Esophagus (tissue), 2 donors: ENCODE results near the gene CCDC122. TPM values are rescaled to one million over a fixed set of nuclear protein-coding genes. Genes with fewer than 3 reads are reported as not detected.
A peak's percentile ranks its signal among the peaks of the same experiment; 100 is the strongest.

Experiments used
- H3K27ac ChIP-seq, 2 donors: one replicate each; pipeline ENCODE4 v1.5.1; 2013; ENCODE audit warnings: low read depth in 2 of 2, mild to moderate bottlenecking in 2 of 2, inconsistent platforms in 1 of 2, low read length in 1 of 2, moderate library complexity in 1 of 2
- H3K27me3 ChIP-seq, 2 donors: one replicate each; pipeline ENCODE4 v1.6.1; 2013; ENCODE audit warnings: low read length in 2 of 2, control low read depth in 1 of 2, mild to moderate bottlenecking in 1 of 2; ENCODE audit not compliant: insufficient read depth in 2 of 2, control insufficient read depth in 1 of 2
- H3K36me3 ChIP-seq, 2 donors: one replicate each; pipeline ENCODE4 v1.6.1; 2013; ENCODE audit warnings: low read length in 1 of 2; ENCODE audit not compliant: control insufficient read depth in 2 of 2, insufficient read depth in 2 of 2
- H3K4me1 ChIP-seq, 2 donors: one replicate each; pipeline ENCODE4 v1.6.1; 2013; ENCODE audit warnings: low read length in 1 of 2; ENCODE audit not compliant: control insufficient read depth in 2 of 2, insufficient read depth in 2 of 2
- H3K4me3 ChIP-seq, 2 donors: one replicate each; pipeline ENCODE4 v1.5.1; 2013; ENCODE audit warnings: low read length in 2 of 2, mild to moderate bottlenecking in 2 of 2, low read depth in 1 of 2, moderate library complexity in 1 of 2
- H3K9me3 ChIP-seq, 2 donors: one replicate each; pipeline ENCODE4 v1.6.1; 2013; ENCODE audit warnings: mild to moderate bottlenecking in 2 of 2, low read depth in 1 of 2, low read length in 1 of 2, moderate library complexity in 1 of 2; ENCODE audit not compliant: control insufficient read depth in 2 of 2, insufficient read depth in 1 of 2
- WGBS, 2 donors: extraction: QIAGEN DNeasy Blood & Tissue Kit; methylation state at CpG; one replicate each; pipeline ENCODE4 v1.1.7; 2013; 5-methylcytosine and 5-hydroxymethylcytosine counted together
- polyA plus RNA-seq, 2 donors: library from polyadenylated mRNA; stranded (reverse); fragments of 200-250 nt; gene quantifications; one replicate each; pipeline ENCODE4 v1.2.3, GENCODE V29; 2013
- donor health status: healthy with polysubstance abuse.
- donor health status: Bipolar disorder and iron deficiency.

CCDC122 gene
- polyA plus RNA-seq, 2 donors, result 2.3 to 4.0 TPM

DNA sequence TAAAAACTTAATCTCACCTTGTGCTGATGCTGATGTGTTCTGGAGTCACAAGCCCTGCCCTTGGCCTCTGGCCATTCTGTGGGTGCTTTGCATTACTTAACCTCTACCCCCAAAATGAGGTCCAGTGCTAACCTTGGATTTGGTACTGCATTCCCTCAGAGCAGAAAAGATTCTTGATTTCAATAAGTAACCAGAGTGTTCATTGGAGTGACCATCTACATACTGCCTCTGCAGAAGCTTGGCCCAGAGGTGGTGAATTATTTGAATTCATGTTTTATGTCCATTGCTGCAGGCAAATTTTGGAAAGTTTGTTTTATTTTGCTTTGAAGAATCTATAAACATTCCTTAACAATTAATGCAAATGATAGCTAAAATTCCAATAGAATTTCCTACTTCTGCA lies 85.1 kb downstream of the CCDC122 start:
- Histone ChIP-seq H3K27me3 (no peaks in the 10 kb centered on the region), H3K9me3 (no peaks in the 10 kb centered on the region), H3K36me3 (no peaks in the 10 kb centered on the region), H3K4me1 (no peaks in the 10 kb centered on the region), H3K4me3 (no peak overlapping the region), H3K27ac (no peak overlapping the region)

DNA sequence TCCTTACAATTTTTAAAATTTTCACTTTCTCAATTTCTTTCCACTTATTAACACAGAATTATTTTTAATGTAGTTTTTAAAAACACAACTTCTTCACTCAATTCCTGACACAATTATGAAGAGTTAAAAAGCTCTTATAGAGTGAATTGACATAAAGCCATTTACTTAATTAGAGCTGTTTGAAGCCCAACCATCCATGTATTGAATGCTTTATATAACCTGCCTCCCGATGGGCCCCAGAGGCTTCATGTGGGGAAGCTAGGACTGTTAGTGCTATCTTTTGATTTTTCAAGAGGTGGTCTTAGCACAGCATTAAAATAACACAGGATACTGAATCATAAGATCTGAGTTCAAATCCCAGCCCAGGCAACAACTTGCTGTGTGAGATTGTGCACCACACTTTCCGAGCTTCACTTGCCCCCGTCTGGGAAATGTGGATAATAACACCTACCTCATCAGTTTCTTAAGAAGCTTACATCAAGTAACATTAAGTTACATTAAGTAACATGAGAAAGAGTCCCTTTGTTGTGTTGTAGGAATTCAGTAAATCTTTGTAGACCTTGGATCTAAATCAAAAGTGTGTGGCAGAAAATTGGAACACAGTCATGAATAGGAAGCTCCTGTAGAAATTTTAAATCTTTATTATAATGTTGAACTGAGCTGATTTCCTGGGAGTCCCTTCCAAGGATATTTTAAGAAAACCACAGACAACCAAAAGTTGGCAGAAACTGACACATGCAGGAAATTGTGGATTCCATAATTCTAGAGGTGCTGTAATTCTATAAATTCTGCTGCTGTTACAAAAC lies 87.3 kb downstream of the CCDC122 start:
- 61 to 69% methylated on average over 3 of the region's 3 CpGs for WGBS, 2 donors
- no peak overlapping the region for H3K4me3 ChIP-seq
- no peak overlapping the region for H3K27ac ChIP-seq
- peaks cover 0 to 3% of the 10 kb centered on the region in 2 donors for H3K4me1 ChIP-seq
- no peaks in the 10 kb centered on the region for H3K9me3 ChIP-seq
- H3K27me3 ChIP-seq, result no peaks in the 10 kb centered on the region
- H3K36me3 ChIP-seq, result no peaks in the 10 kb centered on the region

DNA sequence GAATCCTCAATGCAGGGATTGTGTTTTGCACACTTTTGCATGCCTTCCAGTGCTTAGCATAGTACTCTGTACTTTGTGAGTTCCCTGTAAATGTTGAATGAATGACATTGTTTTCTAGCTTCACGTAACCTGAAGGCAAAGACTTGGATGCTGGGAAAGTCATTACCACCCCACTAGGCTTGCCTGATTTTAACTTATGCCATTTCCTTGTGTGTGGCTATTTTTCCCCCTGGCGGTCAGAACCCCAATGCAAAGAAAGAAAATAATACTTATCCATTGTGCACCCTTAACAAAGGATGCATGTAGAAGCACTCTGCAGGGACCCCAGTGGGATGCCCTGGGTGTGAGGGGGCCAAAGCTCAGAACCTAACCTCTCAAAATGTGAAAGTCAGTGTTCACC lies 91.5 kb downstream of the CCDC122 start:
- no peaks in the 10 kb centered on the region for H3K36me3 ChIP-seq
- no peak overlapping the region for H3K27ac ChIP-seq
- no peaks in the 10 kb centered on the region for H3K9me3 ChIP-seq
- H3K27me3 ChIP-seq, result no peaks in the 10 kb centered on the region
- WGBS, 2 donors, result 51 to 82% methylated on average over 2 of the region's 2 CpGs
- no peak overlapping the region for H3K4me3 ChIP-seq
- peaks cover 4 to 16% of the 10 kb centered on the region in 2 donors for H3K4me1 ChIP-seq

DNA sequence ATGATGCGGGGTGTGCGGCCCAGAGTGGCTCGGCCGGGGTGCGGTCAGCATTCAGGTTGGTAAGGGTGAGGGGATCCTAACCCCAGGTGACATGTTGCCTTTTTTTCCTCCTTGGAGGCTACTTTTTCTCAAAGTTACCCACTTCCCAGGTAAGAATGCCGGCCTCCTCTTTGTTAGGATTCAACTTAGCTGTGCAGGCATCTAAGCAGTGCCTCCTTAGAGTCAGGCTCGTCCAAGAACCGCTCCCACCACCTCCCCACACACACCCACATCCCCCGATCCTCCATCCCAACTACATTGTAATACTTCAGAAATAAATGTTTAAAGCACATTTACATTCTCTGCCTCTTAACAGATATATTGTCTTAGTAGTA lies 92.0 kb downstream of the CCDC122 start:
- Histone ChIP-seq H3K4me1 (peaks cover 4 to 16% of the 10 kb centered on the region in 2 donors), H3K4me3 (peak overlapping the region; percentile 52 to 54), H3K27me3 (no peaks in the 10 kb centered on the region), H3K36me3 (no peaks in the 10 kb centered on the region), H3K9me3 (no peaks in the 10 kb centered on the region), H3K27ac (peak overlapping the region; percentile 43 to 47)
- 21 to 23% methylated on average over 9 of the region's 9 CpGs for WGBS, 2 donors

DNA sequence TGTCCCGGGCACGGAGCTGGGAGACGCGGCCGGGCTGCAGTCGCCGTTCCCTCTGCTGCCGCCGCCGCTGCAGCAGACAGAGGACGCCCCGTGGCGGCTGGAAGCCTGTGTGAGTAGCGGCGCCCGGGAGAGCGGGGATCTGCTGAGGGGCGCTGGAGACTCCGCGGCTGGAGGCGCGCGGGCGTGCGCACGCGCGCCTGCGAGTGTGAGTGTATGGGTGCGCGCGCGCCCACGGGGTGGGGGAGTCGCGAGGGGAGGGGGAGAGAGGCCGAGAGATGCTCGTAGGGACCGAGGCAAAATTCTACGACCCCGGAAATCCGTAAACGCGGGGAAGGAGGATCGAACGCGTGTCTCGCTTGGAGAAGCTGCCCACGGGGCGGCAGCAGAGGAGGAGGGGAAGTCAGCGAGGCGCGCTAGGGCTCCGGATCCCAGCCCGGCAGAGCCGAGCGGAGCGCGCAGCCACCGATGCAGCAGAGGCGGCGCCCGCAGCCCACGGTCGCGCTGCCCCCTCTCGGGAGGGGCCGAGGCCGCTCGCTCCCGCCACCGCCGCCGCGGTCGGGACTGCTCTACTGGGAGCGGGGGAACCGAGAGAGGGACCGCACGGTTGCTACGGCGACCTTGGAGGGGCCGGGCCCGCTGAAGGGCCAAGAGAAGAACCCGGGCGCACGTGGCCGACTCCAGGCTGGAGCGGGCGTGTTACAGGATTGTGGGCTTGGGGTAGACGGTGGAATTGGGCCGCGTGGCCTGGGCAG lies 92.6 kb downstream of the CCDC122 start, which contains the start of gene ENOX1:
ENOX1 (minus strand) TSS at position 207 of the 752 bp plus-strand sequence.
- 1 to 2% methylated on average over 63 to 93 of the region's 93 CpGs for WGBS, 2 donors
- peak within 1 kb of the TSS; percentile 43 to 47 for H3K27ac ChIP-seq
- H3K27me3 ChIP-seq, result no peaks in the 10 kb centered on the region
- H3K36me3 ChIP-seq, result no peaks in the 10 kb centered on the region
- peak within 1 kb of the TSS; percentile 52 to 54 for H3K4me3 ChIP-seq
- no peaks in the 10 kb centered on the region for H3K9me3 ChIP-seq
- H3K4me1 ChIP-seq, result peaks cover 4 to 16% of the 10 kb centered on the region in 2 donors

DNA sequence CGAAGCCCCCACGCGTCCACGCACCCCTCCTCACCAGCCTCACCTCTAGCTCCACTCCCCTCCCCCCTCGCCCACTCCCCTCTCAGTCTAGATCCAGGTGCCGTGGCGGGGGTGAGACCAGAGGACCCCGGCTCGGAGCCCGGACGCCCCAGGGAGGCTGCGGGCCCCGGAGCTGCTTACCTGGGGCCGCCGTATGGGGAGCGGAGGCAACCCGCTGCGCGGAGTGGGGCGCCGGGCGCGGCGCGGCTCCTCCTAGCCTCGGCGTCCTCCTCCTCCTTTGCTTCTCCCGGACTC lies 93.1 kb downstream of the CCDC122 start:
- H3K4me3 ChIP-seq, result peak overlapping the region; percentile 52 to 54
- no peaks in the 10 kb centered on the region for H3K9me3 ChIP-seq
- H3K27ac ChIP-seq, result peak overlapping the region in 1 of 2 donors; percentile 43
- no peaks in the 10 kb centered on the region for H3K27me3 ChIP-seq
- peaks cover 4 to 16% of the 10 kb centered on the region in 2 donors for H3K4me1 ChIP-seq
- 1% methylated on average over 28 of the region's 28 CpGs for WGBS, 2 donors
- H3K36me3 ChIP-seq, result no peaks in the 10 kb centered on the region

Other genes starting within 250 kb of the CCDC122 start
- gene ENOX1, start 92.8 kb downstream of the CCDC122 start, polyA plus RNA-seq, result under 1 TPM; 0.10 to 0.29 TPM
- gene LACC1, start 164 bp upstream of the CCDC122 start, polyA plus RNA-seq, result 1 to 10 TPM; 4.6 to 5.0 TPM